WI38 (cell line): ENCODE results near the gene HYDIN.
A peak's percentile ranks its signal among the peaks of the same experiment; 100 is the strongest.

ENCODE experiments used
- H3K4me3 ChIP-seq: 2 replicates; pipeline ENCODE4 v1.5.1; 2011; ENCODE audit warnings: low read depth, mild to moderate bottlenecking, control low read depth, low read length
- CTCF ChIP-seq: IDR thresholded peaks from 2 replicates; pipeline ENCODE4 v1.5.1; 2012; ENCODE audit warnings: low read depth, mild to moderate bottlenecking, control low read depth, low read length

HYDIN gene

GRCh38 chr16:70772493-70772892 is 458.0 kb downstream of the HYDIN start:
- H3K4me3 ChIP-seq: no peak overlapping the region
- no peak for TF ChIP-seq CTCF

DNA sequence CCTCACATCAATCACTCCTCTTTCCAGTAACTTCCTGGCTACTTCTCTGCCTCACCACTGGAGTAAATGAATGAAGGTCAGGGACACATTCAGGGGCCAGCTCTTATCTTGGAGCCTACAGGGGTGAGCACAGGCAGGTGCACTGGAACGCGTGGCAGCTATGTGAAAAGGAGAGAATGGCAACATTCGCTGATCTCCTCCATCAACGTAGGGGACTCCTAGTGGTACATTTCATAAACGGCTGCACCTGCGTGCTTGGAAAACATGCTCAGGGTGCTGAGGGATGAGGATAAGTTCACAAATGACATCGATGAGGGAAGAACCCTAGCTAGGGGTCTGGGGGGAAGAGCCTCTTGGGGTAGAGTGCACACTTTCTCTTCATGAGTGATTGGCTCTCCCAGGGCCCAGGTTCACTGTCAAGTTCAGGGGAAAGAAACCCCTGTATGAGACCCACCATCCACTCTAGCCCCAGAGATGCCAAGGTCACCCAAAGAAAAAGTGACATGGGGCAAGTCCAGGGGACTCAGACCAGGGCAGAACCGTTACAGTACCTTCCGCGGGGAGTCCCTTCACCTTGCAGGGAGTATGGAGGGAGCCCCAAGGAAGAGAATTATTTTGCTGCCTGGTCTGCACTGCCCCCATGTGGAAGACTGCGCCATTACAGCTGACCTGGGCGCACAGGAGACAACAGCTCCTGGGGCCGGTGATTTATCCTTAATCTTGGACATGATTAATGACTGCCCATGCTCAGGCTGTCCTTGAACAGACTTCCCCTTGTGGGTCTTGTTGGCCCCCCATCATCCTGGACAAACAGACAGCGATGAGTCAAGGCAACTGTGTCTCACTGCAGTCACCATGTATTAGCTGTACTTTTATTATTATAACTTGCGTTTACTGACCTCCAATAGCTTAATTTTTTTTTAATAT is 459.6 kb downstream of the HYDIN start:
- H3K4me3 ChIP-seq: no peak overlapping the region
- peak; percentile 98 for TF ChIP-seq CTCF

GRCh38 chr16:70770291-70770625 is 460.3 kb downstream of the HYDIN start:
- no peak overlapping the region for H3K4me3 ChIP-seq
- TF ChIP-seq CTCF: no peak

DNA sequence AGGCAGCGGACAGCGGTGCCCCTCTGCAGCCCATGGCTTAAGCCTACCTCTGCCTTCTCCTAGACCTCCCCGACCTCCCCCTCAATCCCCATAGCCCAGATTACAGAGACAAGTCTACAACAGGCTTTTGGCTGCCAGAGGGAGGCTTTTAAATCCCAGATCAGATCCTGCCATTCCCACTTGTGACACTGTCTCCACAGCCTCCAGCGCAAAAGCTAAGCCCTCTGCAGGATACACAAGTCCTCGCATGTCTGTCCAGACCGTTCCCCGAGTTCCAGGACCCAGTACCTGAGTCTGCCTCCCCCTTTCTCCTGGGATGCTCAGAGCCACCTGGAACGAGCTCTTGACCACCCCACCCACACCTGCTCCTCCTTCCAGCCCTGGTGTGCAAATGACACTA is 460.8 kb downstream of the HYDIN start:
- no peak for TF ChIP-seq CTCF
- no peak overlapping the region for H3K4me3 ChIP-seq

- TF ChIP-seq CTCF: no peak
Observed at GRCh38 chr16:70769131-70769530, 461.4 kb downstream of the HYDIN start.

DNA sequence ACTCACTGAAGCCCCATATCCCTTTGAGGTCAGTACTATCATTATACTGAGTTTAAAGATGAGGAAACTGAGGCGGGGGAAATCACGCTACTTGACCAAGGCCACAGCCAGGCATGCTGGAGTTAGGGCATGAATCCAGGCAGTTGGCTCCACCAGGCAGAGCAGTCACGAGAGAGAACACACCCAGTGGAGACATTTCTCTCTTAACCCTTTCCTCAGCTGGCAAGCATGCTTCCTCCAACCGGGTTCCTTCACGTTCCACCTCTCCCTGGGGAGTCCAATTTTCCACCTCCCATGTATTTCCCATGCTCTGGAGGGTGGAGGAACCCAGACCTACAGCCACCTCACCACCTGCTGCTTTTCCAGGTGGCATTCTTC is 462.3 kb downstream of the HYDIN start:
- TF ChIP-seq CTCF: no peak
- no peak overlapping the region for H3K4me3 ChIP-seq

More at GRCh38 chr16:70769131-70769530, 461.4 kb downstream of the HYDIN start:
- no peak overlapping the region for H3K4me3 ChIP-seq

DNA sequence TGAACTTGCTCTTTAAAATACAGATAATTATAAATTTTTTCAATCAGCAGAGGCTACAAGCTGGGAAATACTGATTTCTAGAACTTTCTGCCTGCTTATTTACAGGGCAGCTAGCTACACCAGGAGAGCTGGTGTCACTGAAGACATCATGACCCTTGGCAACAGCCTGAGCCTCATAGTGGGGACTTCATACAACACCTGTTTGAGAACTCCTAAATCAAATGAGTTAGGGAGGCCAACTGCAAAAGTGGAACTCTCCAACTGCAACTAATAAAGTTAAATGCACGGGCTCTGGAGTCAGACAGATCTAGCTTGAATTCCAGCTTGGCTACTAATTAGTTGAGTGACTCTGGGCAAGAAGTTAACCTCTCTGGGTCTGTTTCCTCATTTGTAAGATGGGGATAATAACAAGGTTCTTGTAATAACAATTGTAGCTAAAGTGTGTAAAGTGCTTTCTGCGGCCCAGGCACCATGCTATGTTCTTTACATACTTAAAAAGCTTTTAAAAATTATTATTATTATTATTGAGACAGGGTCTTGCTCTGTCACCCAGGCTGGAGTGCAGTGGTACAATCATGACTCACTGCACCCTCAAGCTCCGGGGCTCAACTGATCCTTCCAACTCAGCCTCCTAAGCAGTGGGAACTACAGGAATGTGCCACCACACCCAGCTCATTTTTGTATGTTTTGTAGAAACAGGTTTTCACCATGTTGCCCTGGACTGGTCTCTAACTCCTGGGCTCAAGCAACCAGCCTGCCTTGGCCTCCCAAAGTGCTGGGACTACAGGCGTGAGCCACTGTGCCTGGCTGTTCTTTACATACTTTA is 462.9 kb downstream of the HYDIN start:
- H3K4me3 ChIP-seq: no peak overlapping the region
- TF ChIP-seq CTCF: no peak
